ENCODE data around the gene ERC2. TPM values are rescaled to one million over a fixed set of nuclear protein-coding genes. Genes with fewer than 3 reads are reported as not detected.

The ERC2 gene
- total RNA-seq, 2 donors from 2014 or later, result 0.33 to 1.2 TPM

GRCh38 chr3:55884491-55885285 lies 583.6 kb downstream of the ERC2 start:
- ATAC-seq (no peak), DNase-seq (ENCODE audit: low spot score) (no peak)
- Mint-ChIP-seq H3K4me1 (ENCODE audit: low read depth in 2 of 2) (no peaks in the 10 kb centered on the region), H3K36me3 (no peaks in the 10 kb centered on the region), H3K9me3 (peaks cover 2% of the 10 kb centered on the region), H3K4me3 (no peak overlapping the region), H3K27ac (no peak overlapping the region), H3K27me3 (no peaks in the 10 kb centered on the region)

DNA sequence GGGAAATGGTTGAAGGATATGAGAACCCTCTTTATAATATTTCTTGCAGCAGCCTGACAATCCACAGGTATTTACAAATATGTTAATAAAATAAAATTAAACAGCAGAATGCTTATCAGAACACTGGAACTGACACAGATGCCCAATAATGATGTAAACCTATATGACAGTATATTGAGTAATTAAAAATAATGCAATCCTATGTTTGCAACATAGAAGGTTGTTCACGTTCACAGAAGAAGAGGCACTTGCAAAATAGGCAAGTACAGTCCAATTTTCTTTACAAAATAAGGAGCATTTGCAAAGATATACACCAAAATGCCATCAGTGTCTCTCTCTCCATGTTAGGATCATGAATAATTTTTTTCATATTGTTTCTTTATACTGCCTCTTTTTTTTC lies 584.2 kb downstream of the ERC2 start:
- Mint-ChIP-seq H3K4me1 (ENCODE audit: low read depth in 2 of 2) (no peaks in the 10 kb centered on the region), H3K9me3 (peaks cover 2% of the 10 kb centered on the region)

GRCh38 chr3:55882006-55882405 lies 586.3 kb downstream of the ERC2 start:
- Mint-ChIP-seq H3K4me3 (no peak overlapping the region), H3K4me1 (ENCODE audit: low read depth in 2 of 2) (no peaks in the 10 kb centered on the region), H3K27ac (no peak overlapping the region), H3K36me3 (no peaks in the 10 kb centered on the region), H3K9me3 (peaks cover 2% of the 10 kb centered on the region), H3K27me3 (no peaks in the 10 kb centered on the region)
- ATAC-seq (no peak), DNase-seq (ENCODE audit: low spot score) (no peak)

More for the DNA sequence above, 584.2 kb downstream of the ERC2 start:
- Mint-ChIP-seq H3K36me3 (no peaks in the 10 kb centered on the region), H3K4me3 (no peak overlapping the region), H3K27me3 (no peaks in the 10 kb centered on the region), H3K27ac (no peak overlapping the region)
- ATAC-seq, result no peak
- DNase-seq (ENCODE audit: low spot score), result no peak

GRCh38 chr3:55880357-55880756 lies 587.9 kb downstream of the ERC2 start:
- peaks cover 2% of the 10 kb centered on the region for H3K9me3 Mint-ChIP-seq
- ATAC-seq (no peak), DNase-seq (ENCODE audit: low spot score) (no peak)
- H3K27ac Mint-ChIP-seq, result no peak overlapping the region
- H3K36me3 Mint-ChIP-seq, result no peaks in the 10 kb centered on the region
- H3K27me3 Mint-ChIP-seq, result no peaks in the 10 kb centered on the region
- no peak overlapping the region for H3K4me3 Mint-ChIP-seq
- H3K4me1 Mint-ChIP-seq (ENCODE audit: low read depth in 2 of 2), result no peaks in the 10 kb centered on the region

GRCh38 chr3:55879901-55880331 lies 588.4 kb downstream of the ERC2 start:
- ATAC-seq (no peak), DNase-seq (ENCODE audit: low spot score) (no peak)
- no peaks in the 10 kb centered on the region for H3K4me1 Mint-ChIP-seq (ENCODE audit: low read depth in 2 of 2)
- H3K4me3 Mint-ChIP-seq, result no peak overlapping the region
- H3K27me3 Mint-ChIP-seq, result no peaks in the 10 kb centered on the region
- no peaks in the 10 kb centered on the region for H3K36me3 Mint-ChIP-seq
- no peak overlapping the region for H3K27ac Mint-ChIP-seq
- H3K9me3 Mint-ChIP-seq, result peaks cover 2% of the 10 kb centered on the region

- Mint-ChIP-seq H3K4me3 (no peak overlapping the region), H3K36me3 (no peaks in the 10 kb centered on the region), H3K27me3 (no peaks in the 10 kb centered on the region), H3K4me1 (ENCODE audit: low read depth in 2 of 2) (no peaks in the 10 kb centered on the region), H3K9me3 (peaks cover 2% of the 10 kb centered on the region), H3K27ac (no peak overlapping the region)
- ATAC-seq (no peak), DNase-seq (ENCODE audit: low spot score) (no peak)
These were observed 590.6 kb downstream of the ERC2 start for GRCh38 chr3:55877703-55878102.

- H3K27me3 Mint-ChIP-seq, result no peaks in the 10 kb centered on the region
- no peaks in the 10 kb centered on the region for H3K4me1 Mint-ChIP-seq (ENCODE audit: low read depth in 2 of 2)
- H3K4me3 Mint-ChIP-seq, result no peak overlapping the region
- H3K9me3 Mint-ChIP-seq, result no peaks in the 10 kb centered on the region
- ATAC-seq (no peak), DNase-seq (ENCODE audit: low spot score) (no peak)
- no peaks in the 10 kb centered on the region for H3K36me3 Mint-ChIP-seq
- H3K27ac Mint-ChIP-seq, result no peak overlapping the region
These were observed 591.7 kb downstream of the ERC2 start for GRCh38 chr3:55876560-55876959.

DNA sequence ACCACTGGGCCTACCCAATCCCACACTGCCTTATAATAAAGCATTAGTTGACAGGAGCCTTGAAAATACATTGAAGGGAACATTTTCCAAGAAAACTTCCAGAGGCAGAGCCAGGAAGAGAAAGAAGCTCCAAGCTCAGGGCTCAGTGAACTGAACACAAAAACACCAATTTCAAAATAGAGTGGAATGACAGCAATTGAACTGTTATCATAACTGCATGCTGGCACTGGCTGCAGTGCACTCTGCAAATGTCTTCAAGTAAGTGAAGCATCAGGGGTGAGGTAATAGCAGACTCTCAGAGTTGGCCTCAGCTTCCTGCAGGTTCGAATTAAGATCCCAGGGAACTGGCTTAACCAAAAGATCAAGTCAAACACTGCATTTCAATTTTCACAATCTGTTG lies 593.2 kb downstream of the ERC2 start:
- ATAC-seq, result no peak
- Mint-ChIP-seq H3K27me3 (no peaks in the 10 kb centered on the region), H3K36me3 (no peaks in the 10 kb centered on the region), H3K4me3 (no peak overlapping the region), H3K27ac (no peak overlapping the region), H3K9me3 (no peaks in the 10 kb centered on the region), H3K4me1 (ENCODE audit: low read depth in 2 of 2) (no peaks in the 10 kb centered on the region)
- no peak for DNase-seq (ENCODE audit: low spot score)

- H3K27ac Mint-ChIP-seq, result no peak overlapping the region
- H3K9me3 Mint-ChIP-seq, result no peaks in the 10 kb centered on the region
- no peaks in the 10 kb centered on the region for H3K4me1 Mint-ChIP-seq (ENCODE audit: low read depth in 2 of 2)
- H3K36me3 Mint-ChIP-seq, result no peaks in the 10 kb centered on the region
- no peak for DNase-seq (ENCODE audit: low spot score)
- no peak overlapping the region for H3K4me3 Mint-ChIP-seq
- no peaks in the 10 kb centered on the region for H3K27me3 Mint-ChIP-seq
- no peak for ATAC-seq
These were observed 594.6 kb downstream of the ERC2 start for GRCh38 chr3:55873523-55874254.

GRCh38 chr3:55870594-55870993 lies 597.7 kb downstream of the ERC2 start:
- ATAC-seq, result no peak
- no peaks in the 10 kb centered on the region for H3K36me3 Mint-ChIP-seq

DNA sequence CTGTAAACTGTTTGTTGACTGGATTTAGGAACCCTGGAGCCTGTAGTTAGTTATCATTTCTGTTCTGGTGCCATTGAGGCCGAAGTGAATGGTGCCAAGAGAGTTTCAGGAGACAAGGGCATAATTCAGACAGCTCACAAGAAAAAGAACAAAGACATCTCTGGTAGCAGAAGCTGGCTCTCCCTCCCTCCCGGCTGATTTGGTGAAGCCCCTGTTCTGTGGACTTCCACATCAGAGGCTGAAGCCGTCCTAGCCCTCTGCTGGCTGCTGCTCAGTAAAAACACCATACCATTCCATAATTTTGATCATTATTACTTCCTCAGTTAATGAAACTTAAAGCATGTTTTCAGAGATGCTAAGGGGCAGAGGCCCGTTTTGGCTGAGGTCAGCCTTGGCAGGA lies 599.9 kb downstream of the ERC2 start:
- Mint-ChIP-seq H3K4me1 (ENCODE audit: low read depth in 2 of 2) (no peaks in the 10 kb centered on the region), H3K27ac (no peak overlapping the region), H3K27me3 (no peaks in the 10 kb centered on the region), H3K9me3 (no peaks in the 10 kb centered on the region), H3K4me3 (no peak overlapping the region), H3K36me3 (no peaks in the 10 kb centered on the region)
- ATAC-seq, result no peak
- no peak for DNase-seq (ENCODE audit: low spot score)

More at GRCh38 chr3:55870594-55870993, 597.7 kb downstream of the ERC2 start:
- H3K4me3 Mint-ChIP-seq, result no peak overlapping the region
- no peak overlapping the region for H3K27ac Mint-ChIP-seq
- H3K9me3 Mint-ChIP-seq, result no peaks in the 10 kb centered on the region
- no peak for DNase-seq (ENCODE audit: low spot score)
- no peaks in the 10 kb centered on the region for H3K27me3 Mint-ChIP-seq
- H3K4me1 Mint-ChIP-seq (ENCODE audit: low read depth in 2 of 2), result no peaks in the 10 kb centered on the region

DNA sequence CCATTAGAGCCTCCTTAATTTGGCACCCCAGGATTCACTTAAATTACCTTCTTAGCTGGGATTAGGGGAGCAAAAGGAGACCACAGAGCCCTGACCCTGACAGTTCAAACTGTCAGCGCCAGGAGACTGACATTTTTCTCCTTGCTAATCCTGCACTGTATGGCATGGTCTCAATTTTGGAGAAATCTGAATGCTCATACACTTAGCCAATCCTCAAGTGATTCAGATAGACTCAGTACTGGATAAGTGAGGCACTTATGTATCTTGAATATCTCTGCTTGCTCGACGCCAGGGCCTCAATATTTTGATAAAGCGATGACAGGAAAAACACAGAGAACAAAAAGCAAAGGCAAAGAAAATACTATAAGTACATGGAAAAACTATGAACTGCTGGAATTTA lies 605.2 kb downstream of the ERC2 start:
- Mint-ChIP-seq H3K27ac (no peak overlapping the region), H3K4me1 (ENCODE audit: low read depth in 2 of 2) (no peaks in the 10 kb centered on the region), H3K27me3 (no peaks in the 10 kb centered on the region), H3K9me3 (no peaks in the 10 kb centered on the region), H3K4me3 (no peak overlapping the region), H3K36me3 (no peaks in the 10 kb centered on the region)
- no peak for DNase-seq (ENCODE audit: low spot score)
- ATAC-seq, result no peak

GRCh38 chr3:55860049-55860721 lies 608.1 kb downstream of the ERC2 start:
- Mint-ChIP-seq H3K27ac (no peak overlapping the region), H3K36me3 (no peaks in the 10 kb centered on the region), H3K27me3 (no peaks in the 10 kb centered on the region), H3K9me3 (peaks cover 3% of the 10 kb centered on the region), H3K4me1 (ENCODE audit: low read depth in 2 of 2) (no peaks in the 10 kb centered on the region), H3K4me3 (no peak overlapping the region)
- DNase-seq (ENCODE audit: low spot score) (no peak), ATAC-seq (no peak)

GRCh38 chr3:55859305-55859704 lies 609.0 kb downstream of the ERC2 start:
- no peaks in the 10 kb centered on the region for H3K36me3 Mint-ChIP-seq
- no peak for DNase-seq (ENCODE audit: low spot score)
- no peaks in the 10 kb centered on the region for H3K27me3 Mint-ChIP-seq
- ATAC-seq, result peak in 1 of 2 donors; percentile 32
- H3K9me3 Mint-ChIP-seq, result peaks cover 3% of the 10 kb centered on the region
- H3K27ac Mint-ChIP-seq, result no peak overlapping the region
- H3K4me3 Mint-ChIP-seq, result no peak overlapping the region
- no peaks in the 10 kb centered on the region for H3K4me1 Mint-ChIP-seq (ENCODE audit: low read depth in 2 of 2)
